Activated CD8-positive, alpha-beta T cell treated with anti-CD3 and anti-CD28 coated beads, Interleukin-2, amount 10 ng/mL, durations not matched to agents 7 days and 5 days (primary cell): ENCODE measurements around the gene SLC36A1. TPM values are rescaled to one million over a fixed set of nuclear protein-coding genes. Genes with fewer than 3 reads are reported as not detected.

ENCODE experiments used
- ATAC-seq: fragments of 150-1000 bp; cut with Tn5 transposase; one replicate; pipeline ENCODE4 v1.10.0; 2021; ENCODE audit warnings: moderate library complexity
- CTCF ChIA-PET: fragments of 350-600 bp; sonication (Branson Sonifier 250); formaldehyde crosslinking; loops from one replicate; lab custom pipeline; 2021; ENCODE audit warnings: antibody characterized with exemption; lab: Charles Lee
- POLR2A ChIA-PET: fragments of 350-600 bp; sonication (Branson Sonifier 250); formaldehyde crosslinking; loops from one replicate; lab custom pipeline; 2021; ENCODE audit warnings: antibody characterized with exemption; lab: Charles Lee
- DNase-seq: peaks from one replicate; pipeline ENCODE4 v3.0.0-alpha.2; 2020
- H3K27ac Mint-ChIP-seq: one replicate; pipeline ENCODE4 v1.8.0; 2021; ENCODE audit warnings: mild to moderate bottlenecking, mixed read lengths
- H3K27me3 Mint-ChIP-seq: one replicate; pipeline ENCODE4 v1.8.0; 2021; ENCODE audit warnings: low read depth, mixed read lengths
- H3K36me3 Mint-ChIP-seq: one replicate; pipeline ENCODE4 v1.8.0; 2021; ENCODE audit warnings: low read depth, mixed read lengths
- H3K4me1 Mint-ChIP-seq: one replicate; pipeline ENCODE4 v1.8.0; 2021; ENCODE audit warnings: low read depth, mixed read lengths
- H3K4me3 Mint-ChIP-seq: one replicate; pipeline ENCODE4 v1.8.0; 2021; ENCODE audit warnings: mild to moderate bottlenecking, mixed read lengths
- H3K9me3 Mint-ChIP-seq: one replicate; pipeline ENCODE4 v1.8.0; 2022; ENCODE audit warnings: mixed read lengths; ENCODE audit not compliant: insufficient read depth
- total RNA-seq, 2 experiments: library from RNA; stranded (reverse); gene quantifications; one replicate each; pipeline ENCODE4 v1.2.3, GENCODE V29; 2021

Gene SLC36A1
- total RNA-seq, 2 experiments from 2014 or later = 6.6 to 7.7 TPM

DNA sequence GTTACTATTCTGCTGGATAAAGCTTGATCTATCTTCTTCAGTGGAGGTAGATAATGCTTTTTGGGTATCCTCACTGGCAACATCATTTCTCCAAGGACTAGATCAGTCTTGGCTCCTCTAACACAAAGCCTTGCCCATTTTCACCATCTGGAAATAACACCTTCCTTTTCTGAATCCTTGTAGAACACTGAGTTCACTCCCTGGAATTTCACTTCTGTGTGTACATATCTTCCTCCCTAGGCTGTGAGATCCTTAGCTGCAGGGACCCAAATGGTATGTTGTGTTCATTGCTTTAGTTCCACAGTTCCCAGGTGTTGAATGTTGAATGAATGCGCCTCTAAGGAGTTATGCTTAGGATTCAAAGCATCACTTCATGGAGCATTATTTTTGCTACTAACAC lies 16.7 kb upstream of the SLC36A1 start:
- H3K27me3 Mint-ChIP-seq = peaks cover 17% of the 10 kb centered on the region
- H3K4me3 Mint-ChIP-seq = no peak overlapping the region
- ATAC-seq (no peak), DNase-seq (no peak)
- H3K27ac Mint-ChIP-seq = no peak overlapping the region
- POLR2A ChIA-PET = no interaction called here
- H3K9me3 Mint-ChIP-seq = no peaks in the 10 kb centered on the region
- no peaks in the 10 kb centered on the region for H3K4me1 Mint-ChIP-seq
- CTCF ChIA-PET = interaction anchor here (1.3 kb wide), 1 partner anchor 15 kb away, joined by 4 read pairs; no protein-coding TSS in a partner anchor
- no peaks in the 10 kb centered on the region for H3K36me3 Mint-ChIP-seq

DNA sequence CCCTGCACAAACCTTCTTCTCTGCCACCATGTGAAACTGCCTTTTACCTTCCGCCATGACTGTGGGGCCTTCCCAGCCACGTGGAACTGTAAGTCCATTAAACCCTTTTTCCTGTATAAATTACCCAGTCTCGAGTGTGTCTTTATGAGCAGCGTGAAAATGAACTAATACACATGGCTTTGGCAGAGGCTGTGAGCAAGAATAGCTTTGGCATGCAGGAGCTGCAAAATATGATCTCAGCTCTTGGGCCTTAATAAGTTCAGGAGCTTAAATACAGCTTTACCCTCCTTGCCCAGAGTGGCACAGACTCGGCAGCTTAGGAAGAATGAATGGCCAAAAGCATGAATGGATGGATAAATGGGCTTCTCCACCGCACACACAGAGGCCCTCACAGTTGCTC lies 15.7 kb upstream of the SLC36A1 start:
- Mint-ChIP-seq H3K4me1 (no peaks in the 10 kb centered on the region), H3K27me3 (peaks cover 13% of the 10 kb centered on the region), H3K36me3 (no peaks in the 10 kb centered on the region), H3K4me3 (no peak overlapping the region), H3K27ac (no peak overlapping the region), H3K9me3 (no peaks in the 10 kb centered on the region)
- no peak for ATAC-seq
- peak; percentile 12 for DNase-seq
- ChIA-PET POLR2A (no interaction called here), CTCF (no interaction called here)

DNA sequence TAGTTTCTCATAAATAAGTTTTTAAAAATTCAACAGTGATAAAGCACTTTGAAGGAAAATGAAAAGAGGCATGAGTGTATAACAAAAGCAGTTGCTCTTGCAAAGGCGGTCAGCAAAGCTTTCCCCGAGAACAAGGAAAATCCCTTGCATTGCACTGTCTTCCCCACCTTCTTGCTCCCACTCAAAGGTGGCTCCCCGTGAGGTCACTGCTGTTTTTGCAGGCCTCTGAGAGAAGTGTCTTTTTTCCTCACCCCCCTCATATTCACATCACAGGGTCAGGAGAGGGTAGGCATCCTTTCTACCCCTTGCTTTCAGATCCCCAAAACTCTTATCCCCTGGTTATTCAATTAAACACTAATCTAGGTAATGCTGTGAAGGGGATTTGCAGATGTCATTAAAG lies 15.2 kb upstream of the SLC36A1 start:
- no peaks in the 10 kb centered on the region for H3K36me3 Mint-ChIP-seq
- POLR2A ChIA-PET = no interaction called here

DNA sequence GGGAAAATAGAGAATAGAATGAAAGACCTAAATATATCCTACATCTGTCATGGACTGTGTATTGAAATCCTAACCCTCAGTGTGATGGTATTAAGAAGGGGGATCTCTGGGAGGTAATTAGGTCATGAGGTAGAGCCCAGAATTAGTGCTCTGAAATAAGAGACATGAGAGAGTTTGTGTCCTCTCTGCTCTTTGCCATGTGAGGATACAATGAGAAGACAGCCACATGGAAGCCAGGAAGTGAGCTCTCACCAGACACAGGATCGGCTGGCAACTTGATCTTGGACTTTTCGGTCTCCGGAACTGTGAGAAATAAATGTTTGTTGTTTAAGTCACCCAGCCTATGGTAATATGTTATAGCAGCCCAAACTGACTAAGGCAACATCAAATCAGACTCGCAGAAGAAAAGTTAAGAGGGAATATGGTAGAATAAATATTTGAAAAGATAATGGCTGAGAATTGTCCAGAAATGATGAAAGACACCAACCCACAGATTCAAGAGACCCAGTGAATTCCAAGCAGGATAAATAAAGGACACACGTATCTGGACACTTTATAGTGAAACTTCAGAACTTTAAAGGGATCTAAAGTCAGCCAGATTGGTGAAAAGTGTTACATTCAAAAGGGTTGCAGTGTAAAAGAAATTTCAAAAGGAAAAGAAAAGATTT lies 12.7 kb upstream of the SLC36A1 start:
- peaks cover 21% of the 10 kb centered on the region for H3K27me3 Mint-ChIP-seq
- no peaks in the 10 kb centered on the region for H3K9me3 Mint-ChIP-seq
- H3K36me3 Mint-ChIP-seq = no peaks in the 10 kb centered on the region
- DNase-seq (peak; percentile 13), ATAC-seq (no peak)
- ChIA-PET POLR2A (no interaction called here), CTCF (interaction anchor here (0.8 to 1.0 kb wide), 2 partner anchors 11 to 89 kb away, joined by 3 to 4 read pairs; no protein-coding TSS in a partner anchor)
- H3K4me3 Mint-ChIP-seq = no peak overlapping the region
- H3K4me1 Mint-ChIP-seq = no peaks in the 10 kb centered on the region
- H3K27ac Mint-ChIP-seq = no peak overlapping the region

More for the DNA sequence above, 15.2 kb upstream of the SLC36A1 start:
- Mint-ChIP-seq H3K4me1 (no peaks in the 10 kb centered on the region), H3K9me3 (no peaks in the 10 kb centered on the region), H3K27me3 (peaks cover 13% of the 10 kb centered on the region), H3K27ac (no peak overlapping the region), H3K4me3 (no peak overlapping the region)
- no peak for ATAC-seq
- peak; percentile 15 for DNase-seq
- CTCF ChIA-PET = interaction anchor here (0.8 kb wide), 1 partner anchor 15 kb away, joined by 3 read pairs; the partner anchor contains the start of gene SLC36A1

DNA sequence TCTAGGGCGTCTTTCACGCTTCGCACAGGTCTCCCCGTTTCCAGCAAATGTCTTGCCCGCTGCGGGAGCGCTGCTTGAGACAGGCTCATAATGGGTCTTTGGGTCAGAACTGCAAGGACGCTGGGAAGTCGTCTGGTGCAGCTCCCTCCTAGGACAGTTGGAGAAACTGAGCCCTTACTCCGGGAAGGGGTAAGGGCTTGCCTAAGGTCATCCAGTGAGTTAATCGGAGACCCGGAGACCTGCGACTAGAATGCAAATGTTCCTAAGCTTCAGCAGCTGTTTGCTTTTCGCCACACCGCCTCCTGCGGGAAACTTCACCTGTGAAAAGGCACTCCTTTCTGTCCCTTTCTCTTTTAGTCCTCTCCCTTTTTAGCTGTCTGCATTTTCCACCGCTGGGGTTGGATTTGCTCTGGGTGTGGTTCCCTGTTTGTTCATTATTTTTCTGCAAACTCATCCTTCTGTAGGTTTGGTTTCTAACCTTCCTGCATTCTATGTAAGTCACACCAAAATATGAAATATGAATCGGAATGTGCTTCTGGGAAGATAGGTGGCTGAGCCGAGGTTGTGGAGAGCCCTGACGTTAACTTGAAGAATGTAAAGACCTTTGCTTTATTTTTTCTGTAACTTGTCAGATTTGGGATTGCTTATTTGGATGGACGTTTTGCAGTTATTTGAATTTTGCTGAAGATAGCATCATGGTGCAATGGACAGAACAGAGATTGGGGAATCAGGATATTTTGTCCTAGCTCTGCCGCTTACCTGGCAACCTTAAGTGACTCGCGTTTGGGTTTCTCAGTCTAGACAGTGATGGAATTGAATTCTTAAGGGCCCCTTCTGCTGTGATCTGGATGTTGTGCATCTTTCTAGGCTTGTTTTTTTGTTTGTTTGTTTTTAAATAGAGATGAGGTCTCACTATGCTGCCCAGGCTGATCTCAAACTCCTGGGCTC lies 909 bp downstream of the SLC36A1 start:
- peak; percentile 34 for DNase-seq
- H3K9me3 Mint-ChIP-seq = no peaks in the 10 kb centered on the region
- ATAC-seq = peak; percentile 24
- no peaks in the 10 kb centered on the region for H3K36me3 Mint-ChIP-seq
- ChIA-PET CTCF (interaction anchor here (0.7 to 4.4 kb wide), 27 partner anchors 8 to 323 kb away, joined by 3 to 58 read pairs (median 4); partner anchors contain the start of genes CCDC69, G3BP1 and GM2A), POLR2A (interaction anchor here (1.2 kb wide), 3 partner anchors 11 to 323 kb away, joined by 3 to 4 read pairs (median 4); partner anchors contain the start of gene G3BP1)
- peaks cover 25% of the 10 kb centered on the region for H3K27me3 Mint-ChIP-seq
- peaks cover 20% of the 10 kb centered on the region for H3K4me1 Mint-ChIP-seq
- H3K4me3 Mint-ChIP-seq = peak overlapping the region; percentile 94
- peak overlapping the region; percentile 90 for H3K27ac Mint-ChIP-seq

DNA sequence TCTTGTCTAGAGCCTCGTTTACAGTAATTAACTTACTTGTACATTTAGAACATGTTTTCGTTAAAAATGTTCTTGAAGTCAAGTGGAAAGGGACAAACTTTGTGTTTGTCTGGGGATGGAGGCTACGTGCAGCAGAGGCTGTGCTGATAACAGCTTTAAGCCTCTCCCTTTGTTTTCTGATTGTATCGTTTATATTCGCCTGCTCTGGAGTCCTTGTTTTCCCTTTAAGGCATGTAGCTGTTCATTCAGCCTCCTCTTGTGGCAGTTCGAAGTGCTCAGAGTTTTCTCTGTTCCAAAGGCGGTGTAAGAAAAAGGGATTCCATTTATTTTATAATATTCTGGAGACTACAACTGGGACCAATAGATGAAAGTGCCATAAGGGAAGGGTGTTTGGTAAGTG lies 1.9 kb downstream of the SLC36A1 start:
- no peaks in the 10 kb centered on the region for H3K9me3 Mint-ChIP-seq
- DNase-seq = no peak
- ChIA-PET POLR2A (interaction anchor here (0.6 kb wide), 1 partner anchor 49 kb away, joined by 3 read pairs; no protein-coding TSS in a partner anchor), CTCF (interaction anchor here (2.7 to 4.4 kb wide), 6 partner anchors 9 to 322 kb away, joined by 14 to 58 read pairs (median 30); partner anchors contain the start of gene G3BP1)
- H3K4me3 Mint-ChIP-seq = peak overlapping the region; percentile 94
- no peak overlapping the region for H3K27ac Mint-ChIP-seq
- peaks cover 20% of the 10 kb centered on the region for H3K4me1 Mint-ChIP-seq
- H3K27me3 Mint-ChIP-seq = peaks cover 17% of the 10 kb centered on the region
- no peaks in the 10 kb centered on the region for H3K36me3 Mint-ChIP-seq
- ATAC-seq = no peak

DNA sequence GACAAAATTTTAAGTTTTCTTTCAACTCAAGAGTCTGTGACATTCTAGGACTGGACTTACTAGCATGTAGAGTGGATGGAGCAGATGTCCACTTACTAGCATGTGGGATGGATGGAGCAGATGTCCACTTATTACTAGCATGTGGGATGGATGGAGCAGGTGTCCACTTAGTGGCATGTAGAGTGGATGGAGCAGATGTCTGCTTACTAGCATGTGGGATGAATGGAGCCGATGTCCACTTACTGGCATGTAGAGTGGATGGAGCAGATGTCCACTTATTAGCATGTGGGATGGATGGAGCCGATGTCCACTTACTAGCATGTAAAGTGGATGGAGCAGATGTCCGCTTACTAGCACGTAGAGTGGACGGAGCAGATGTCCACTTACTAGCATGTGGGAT lies 2.4 kb downstream of the SLC36A1 start:
- CTCF ChIA-PET = interaction anchor here (0.7 to 3.2 kb wide), 3 partner anchors 9 to 321 kb away, joined by 3 to 34 read pairs (median 14); partner anchors contain the start of genes G3BP1 and GM2A
- POLR2A ChIA-PET = interaction anchor here (0.6 kb wide), 1 partner anchor 49 kb away, joined by 3 read pairs; no protein-coding TSS in a partner anchor
- no peak for ATAC-seq
- Mint-ChIP-seq H3K4me1 (peaks cover 20% of the 10 kb centered on the region), H3K36me3 (no peaks in the 10 kb centered on the region), H3K9me3 (no peaks in the 10 kb centered on the region), H3K4me3 (no peak overlapping the region), H3K27ac (no peak overlapping the region), H3K27me3 (peaks cover 15% of the 10 kb centered on the region)
- no peak for DNase-seq

DNA sequence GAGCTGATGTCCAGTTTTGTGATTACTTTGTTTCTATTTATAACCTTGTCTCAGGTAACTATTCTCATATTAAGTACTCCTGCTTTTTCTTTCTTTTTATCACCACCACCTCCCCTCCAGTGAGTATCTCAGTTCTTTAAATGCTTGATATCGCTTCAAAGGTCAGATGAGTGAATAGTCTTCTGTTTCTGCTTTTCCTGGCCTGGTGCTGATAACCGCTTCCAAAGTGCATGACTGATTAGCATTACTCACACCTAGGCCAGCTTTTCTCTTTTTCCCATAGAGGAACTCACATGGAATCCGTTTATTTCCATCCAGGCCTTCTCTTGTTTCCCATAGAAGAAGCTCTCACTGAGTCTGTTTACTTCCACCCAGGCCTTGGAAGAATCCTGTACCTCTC lies 3.2 kb downstream of the SLC36A1 start:
- H3K4me3 Mint-ChIP-seq = no peak overlapping the region
- no peaks in the 10 kb centered on the region for H3K9me3 Mint-ChIP-seq
- CTCF ChIA-PET = interaction anchor here (0.7 kb wide), 1 partner anchor 198 kb away, joined by 3 read pairs; the partner anchor contains the start of gene GM2A
- POLR2A ChIA-PET = interaction anchor here (0.6 kb wide), 1 partner anchor 305 kb away, joined by 3 read pairs; no protein-coding TSS in a partner anchor
- no peak overlapping the region for H3K27ac Mint-ChIP-seq
- DNase-seq (no peak), ATAC-seq (no peak)
- H3K27me3 Mint-ChIP-seq = peaks cover 11% of the 10 kb centered on the region
- H3K4me1 Mint-ChIP-seq = peaks cover 20% of the 10 kb centered on the region
- no peaks in the 10 kb centered on the region for H3K36me3 Mint-ChIP-seq

DNA sequence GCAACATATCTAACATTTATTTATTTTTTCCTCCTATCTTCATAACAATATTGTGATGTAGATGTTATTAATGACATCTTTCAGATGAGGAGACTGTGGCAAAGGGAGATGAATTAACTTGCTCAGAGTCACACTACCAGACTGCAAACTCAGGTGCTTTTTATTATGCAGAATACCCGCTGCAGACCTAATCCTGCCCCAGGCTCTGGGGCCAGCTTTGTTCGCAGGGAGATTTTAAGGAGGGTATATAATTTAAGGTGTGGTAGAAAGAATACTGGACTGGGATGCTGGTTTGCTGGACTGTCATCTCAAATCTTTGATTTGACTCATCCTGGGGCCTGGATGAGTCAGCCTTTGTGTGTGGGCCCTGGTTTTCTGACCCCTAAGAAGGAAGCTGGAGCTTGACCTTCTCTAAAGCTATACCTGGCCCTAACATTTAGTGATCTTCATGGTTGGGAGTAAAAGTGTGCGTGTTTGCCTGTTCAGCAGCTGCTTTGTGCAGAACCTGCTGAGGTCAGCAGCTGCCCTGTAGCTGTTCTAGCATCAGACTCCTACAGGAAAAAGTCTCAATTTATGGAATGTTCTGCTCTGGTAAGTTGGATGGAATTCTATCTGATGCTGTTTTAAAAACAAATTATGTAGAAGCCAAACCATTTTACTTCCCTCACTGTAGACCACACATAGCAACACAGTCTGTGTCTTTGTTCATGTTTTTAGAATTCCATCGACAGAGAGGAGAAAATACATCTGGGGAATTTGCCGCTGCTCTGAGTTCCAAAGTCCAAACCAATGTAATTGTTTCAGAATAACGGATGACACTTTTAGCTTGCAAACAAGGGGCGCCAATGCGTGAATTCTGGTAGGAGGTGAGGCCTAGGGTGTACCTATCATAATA lies 4.5 kb downstream of the SLC36A1 start:
- H3K4me1 Mint-ChIP-seq = peaks cover 20% of the 10 kb centered on the region
- H3K9me3 Mint-ChIP-seq = no peaks in the 10 kb centered on the region
- CTCF ChIA-PET = interaction anchor here (1.0 kb wide), 2 partner anchors 48 to 200 kb away, joined by 3 to 5 read pairs; no protein-coding TSS in a partner anchor
- H3K36me3 Mint-ChIP-seq = no peaks in the 10 kb centered on the region
- DNase-seq (no peak), ATAC-seq (no peak)
- POLR2A ChIA-PET = no interaction called here
- no peak overlapping the region for H3K4me3 Mint-ChIP-seq
- H3K27ac Mint-ChIP-seq = no peak overlapping the region
- H3K27me3 Mint-ChIP-seq = peaks cover 4% of the 10 kb centered on the region

DNA sequence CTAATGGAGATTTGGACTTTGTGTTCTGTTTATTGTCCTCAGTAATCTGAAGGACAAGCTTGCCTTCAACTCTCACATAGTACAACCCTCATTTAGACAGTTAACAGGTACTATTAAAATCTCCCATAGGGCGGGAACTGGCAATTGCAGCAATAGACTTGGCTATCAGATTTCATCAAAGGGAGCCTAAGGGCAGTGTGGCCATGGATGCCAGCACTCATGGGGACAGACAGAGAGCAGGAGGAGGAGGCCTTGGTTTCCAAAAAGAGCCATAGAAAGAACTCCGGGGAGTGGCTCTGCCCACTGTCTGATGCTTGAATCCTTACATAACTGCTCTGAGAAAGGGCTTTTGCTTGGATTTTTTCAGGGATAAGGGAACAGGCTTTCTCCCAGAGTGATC lies 6.8 kb downstream of the SLC36A1 start:
- Mint-ChIP-seq H3K4me1 (peaks cover 6% of the 10 kb centered on the region), H3K9me3 (no peaks in the 10 kb centered on the region), H3K27me3 (no peaks in the 10 kb centered on the region), H3K4me3 (no peak overlapping the region), H3K27ac (no peak overlapping the region), H3K36me3 (no peaks in the 10 kb centered on the region)
- no peak for DNase-seq
- CTCF ChIA-PET = interaction anchor here (1.6 kb wide), 1 partner anchor 198 kb away, joined by 6 read pairs; no protein-coding TSS in a partner anchor
- no peak for ATAC-seq
- POLR2A ChIA-PET = no interaction called here
